Activated naive CD8-positive, alpha-beta T cell treated with anti-CD3 and anti-CD28 coated beads for 36 hours (primary cell): ENCODE results near the gene TAS2R30. TPM values are rescaled to one million over a fixed set of nuclear protein-coding genes. Genes with fewer than 3 reads are reported as not detected.
A peak's percentile ranks its signal among the peaks of the same experiment; 100 is the strongest.
"Not testable (repeated sequence)": the region's sequence is repeated elsewhere in the genome, so short reads cannot be mapped to it uniquely, and the experiment has no call there.

Source experiments
- DNase-seq: peaks from one replicate; pipeline ENCODE4 v3.0.0; 2021
- H3K27ac Mint-ChIP-seq: one replicate; pipeline ENCODE4 v1.8.0; 2022; ENCODE audit warnings: mild to moderate bottlenecking, moderate library complexity, mixed read lengths
- H3K27me3 Mint-ChIP-seq: one replicate; pipeline ENCODE4 v1.8.0; 2022; ENCODE audit warnings: mild to moderate bottlenecking, mixed read lengths
- H3K36me3 Mint-ChIP-seq: one replicate; pipeline ENCODE4 v1.8.0; 2021; ENCODE audit warnings: mild to moderate bottlenecking, mixed read lengths
- H3K4me1 Mint-ChIP-seq: one replicate; pipeline ENCODE4 v1.8.0; 2021; ENCODE audit warnings: mixed read lengths
- H3K4me3 Mint-ChIP-seq: one replicate; pipeline ENCODE4 v1.8.0; 2022; ENCODE audit warnings: mild to moderate bottlenecking, moderate library complexity, mixed read lengths
- H3K9me3 Mint-ChIP-seq: one replicate; pipeline ENCODE4 v1.8.0; 2022; ENCODE audit warnings: mixed read lengths
- total RNA-seq, 2 experiments: library from RNA; stranded (reverse); gene quantifications; one replicate each; pipeline ENCODE4 v1.2.3, GENCODE V29; 2021

Gene TAS2R30
- total RNA-seq, 2 experiments from 2014 or later: 0.86 to 0.97 TPM

GRCh38 chr12:11147420-11147819 lies 13.0 kb upstream of the TAS2R30 start:
- Mint-ChIP-seq H3K4me3 (no peak overlapping the region), H3K9me3 (peaks cover 22% of the 10 kb centered on the region), H3K27ac (no peak overlapping the region), H3K27me3 (no peaks in the 10 kb centered on the region), H3K36me3 (peaks cover 45% of the 10 kb centered on the region), H3K4me1 (peaks cover 2% of the 10 kb centered on the region)
- DNase-seq: no peak

- H3K9me3 Mint-ChIP-seq: peaks cover 20% of the 10 kb centered on the region
- no peak overlapping the region for H3K27ac Mint-ChIP-seq
- H3K27me3 Mint-ChIP-seq: no peaks in the 10 kb centered on the region
- no peak overlapping the region for H3K4me3 Mint-ChIP-seq
- H3K4me1 Mint-ChIP-seq: peaks cover 9% of the 10 kb centered on the region
- H3K36me3 Mint-ChIP-seq: peaks cover 56% of the 10 kb centered on the region
- DNase-seq: no peak
Observed at GRCh38 chr12:11144297-11144696, 9.9 kb upstream of the TAS2R30 start.

GRCh38 chr12:11143352-11143751 lies 8.9 kb upstream of the TAS2R30 start:
- Mint-ChIP-seq H3K27ac (no peak overlapping the region), H3K9me3 (peaks cover 20% of the 10 kb centered on the region), H3K36me3 (peaks cover 52% of the 10 kb centered on the region), H3K27me3 (no peaks in the 10 kb centered on the region), H3K4me1 (peaks cover 9% of the 10 kb centered on the region), H3K4me3 (no peak overlapping the region)
- no peak for DNase-seq

- peaks cover 30% of the 10 kb centered on the region for H3K4me1 Mint-ChIP-seq
- H3K9me3 Mint-ChIP-seq: peaks cover 2% of the 10 kb centered on the region
- H3K27me3 Mint-ChIP-seq: no peaks in the 10 kb centered on the region
- H3K27ac Mint-ChIP-seq: no peak overlapping the region
- H3K36me3 Mint-ChIP-seq: peaks cover 28% of the 10 kb centered on the region
- no peak overlapping the region for H3K4me3 Mint-ChIP-seq
- DNase-seq: no peak
Observed at GRCh38 chr12:11136075-11136474, 1.6 kb upstream of the TAS2R30 start.

- H3K27me3 Mint-ChIP-seq: no peaks in the 10 kb centered on the region
- no peak for DNase-seq
- no peaks in the 10 kb centered on the region for H3K9me3 Mint-ChIP-seq
- H3K4me1 Mint-ChIP-seq: peaks cover 29% of the 10 kb centered on the region
- no peak overlapping the region for H3K27ac Mint-ChIP-seq
- peaks cover 35% of the 10 kb centered on the region for H3K36me3 Mint-ChIP-seq
- no peak overlapping the region for H3K4me3 Mint-ChIP-seq
Observed at GRCh38 chr12:11133816-11134215, 628 bp downstream of the TAS2R30 start.

- Mint-ChIP-seq H3K27me3 (no peaks in the 10 kb centered on the region), H3K36me3 (peaks cover 42% of the 10 kb centered on the region), H3K4me3 (no peak overlapping the region), H3K9me3 (peaks cover 2% of the 10 kb centered on the region), H3K27ac (no peak overlapping the region), H3K4me1 (peaks cover 29% of the 10 kb centered on the region)
- no peak for DNase-seq
Observed at GRCh38 chr12:11133162-11133561, 1.3 kb downstream of the TAS2R30 start.

- no peak overlapping the region for H3K4me3 Mint-ChIP-seq
- peaks cover 9% of the 10 kb centered on the region for H3K9me3 Mint-ChIP-seq
- H3K27me3 Mint-ChIP-seq: no peaks in the 10 kb centered on the region
- no peak for DNase-seq
- H3K4me1 Mint-ChIP-seq: peaks cover 16% of the 10 kb centered on the region
- H3K36me3 Mint-ChIP-seq: peaks cover 44% of the 10 kb centered on the region
- no peak overlapping the region for H3K27ac Mint-ChIP-seq
Observed at GRCh38 chr12:11130999-11131398, 3.4 kb downstream of the TAS2R30 start.

- peaks cover 13% of the 10 kb centered on the region for H3K4me1 Mint-ChIP-seq
- H3K27ac Mint-ChIP-seq: peak overlapping the region; percentile 50
- H3K36me3 Mint-ChIP-seq: peaks cover 43% of the 10 kb centered on the region
- no peak for DNase-seq
- H3K4me3 Mint-ChIP-seq: no peak overlapping the region
- no peaks in the 10 kb centered on the region for H3K27me3 Mint-ChIP-seq
- H3K9me3 Mint-ChIP-seq: peaks cover 9% of the 10 kb centered on the region
Observed at GRCh38 chr12:11130382-11130781, 4.1 kb downstream of the TAS2R30 start.

GRCh38 chr12:11114130-11114529 lies 20.3 kb downstream of the TAS2R30 start:
- Mint-ChIP-seq H3K4me1 (peaks cover 42% of the 10 kb centered on the region), H3K36me3 (peaks cover 94% of the 10 kb centered on the region), H3K9me3 (peaks cover 69% of the 10 kb centered on the region)
- DNase-seq, H3K27ac Mint-ChIP-seq, H3K27me3 Mint-ChIP-seq, H3K4me3 Mint-ChIP-seq: not testable (repeated sequence)

GRCh38 chr12:11111213-11111612 lies 23.2 kb downstream of the TAS2R30 start:
- DNase-seq, H3K27me3 Mint-ChIP-seq, H3K27ac Mint-ChIP-seq, H3K4me3 Mint-ChIP-seq: not testable (repeated sequence)
- Mint-ChIP-seq H3K9me3 (peaks cover 58% of the 10 kb centered on the region), H3K4me1 (peaks cover 39% of the 10 kb centered on the region), H3K36me3 (peaks cover 94% of the 10 kb centered on the region)

GRCh38 chr12:11108862-11109261 lies 25.6 kb downstream of the TAS2R30 start:
- peaks cover 33% of the 10 kb centered on the region for H3K4me1 Mint-ChIP-seq
- H3K36me3 Mint-ChIP-seq: peaks cover 83% of the 10 kb centered on the region
- no peak for DNase-seq
- H3K4me3 Mint-ChIP-seq: no peak overlapping the region
- no peak overlapping the region for H3K27ac Mint-ChIP-seq
- no peaks in the 10 kb centered on the region for H3K27me3 Mint-ChIP-seq
- peaks cover 45% of the 10 kb centered on the region for H3K9me3 Mint-ChIP-seq

GRCh38 chr12:11107719-11108118 lies 26.7 kb downstream of the TAS2R30 start:
- Mint-ChIP-seq H3K9me3 (peaks cover 42% of the 10 kb centered on the region), H3K27me3 (no peaks in the 10 kb centered on the region), H3K36me3 (peaks cover 80% of the 10 kb centered on the region), H3K4me3 (no peak overlapping the region), H3K27ac (no peak overlapping the region), H3K4me1 (peaks cover 25% of the 10 kb centered on the region)
- DNase-seq: no peak

GRCh38 chr12:11106288-11106687 lies 28.2 kb downstream of the TAS2R30 start:
- Mint-ChIP-seq H3K27me3 (no peaks in the 10 kb centered on the region), H3K27ac (no peak overlapping the region), H3K4me1 (peaks cover 23% of the 10 kb centered on the region), H3K4me3 (no peak overlapping the region), H3K36me3 (peaks cover 77% of the 10 kb centered on the region), H3K9me3 (peaks cover 33% of the 10 kb centered on the region)
- no peak for DNase-seq

GRCh38 chr12:11105546-11105945 lies 28.9 kb downstream of the TAS2R30 start:
- Mint-ChIP-seq H3K27me3 (no peaks in the 10 kb centered on the region), H3K36me3 (peaks cover 72% of the 10 kb centered on the region), H3K4me3 (no peak overlapping the region), H3K27ac (no peak overlapping the region), H3K9me3 (peaks cover 26% of the 10 kb centered on the region), H3K4me1 (peaks cover 18% of the 10 kb centered on the region)
- no peak for DNase-seq

GRCh38 chr12:11094910-11095309 lies 39.5 kb downstream of the TAS2R30 start:
- DNase-seq, H3K4me1 Mint-ChIP-seq, H3K4me3 Mint-ChIP-seq, H3K27ac Mint-ChIP-seq, H3K27me3 Mint-ChIP-seq: not testable (repeated sequence)
- peaks cover 11% of the 10 kb centered on the region for H3K9me3 Mint-ChIP-seq
- H3K36me3 Mint-ChIP-seq: peaks cover 30% of the 10 kb centered on the region

GRCh38 chr12:11092128-11092527 lies 42.3 kb downstream of the TAS2R30 start, which contains the start of gene TAS2R43:
Gene TAS2R43 (minus strand): TSS chr12:11092313. CDS start chr12:11092229, 84 bp downstream.
- Mint-ChIP-seq H3K9me3 (no peaks in the 10 kb centered on the region), H3K4me3 (no peak within 1 kb of the TSS), H3K36me3 (peaks cover 13% of the 10 kb centered on the region), H3K27ac (no peak within 1 kb of the TSS), H3K4me1 (no peaks in the 10 kb centered on the region), H3K27me3 (no peaks in the 10 kb centered on the region)
- DNase-seq: no peak
